ENCODE measurements around the gene PDE4B.

GRCh38 chr1:66265268-66265667 lies 472.6 kb downstream of the PDE4B start:
- TF ChIP-seq CTCF (conservative IDR thresholded peaks at IDR 0.05 in 1 of 2, IDR thresholded peaks at IDR 0.05 in 1 of 2; ENCODE audit: extremely low read depth in 1 of 2, insufficient read depth in 1 of 2, low read depth in 1 of 2, low read length in 2 of 2) (no peak), EZH2 (IDR thresholded peaks at IDR 0.05; ENCODE audit: borderline replicate concordance, low read length) (no peak)
